Measurements from ENCODE around the gene ANKRD30A.

DNA sequence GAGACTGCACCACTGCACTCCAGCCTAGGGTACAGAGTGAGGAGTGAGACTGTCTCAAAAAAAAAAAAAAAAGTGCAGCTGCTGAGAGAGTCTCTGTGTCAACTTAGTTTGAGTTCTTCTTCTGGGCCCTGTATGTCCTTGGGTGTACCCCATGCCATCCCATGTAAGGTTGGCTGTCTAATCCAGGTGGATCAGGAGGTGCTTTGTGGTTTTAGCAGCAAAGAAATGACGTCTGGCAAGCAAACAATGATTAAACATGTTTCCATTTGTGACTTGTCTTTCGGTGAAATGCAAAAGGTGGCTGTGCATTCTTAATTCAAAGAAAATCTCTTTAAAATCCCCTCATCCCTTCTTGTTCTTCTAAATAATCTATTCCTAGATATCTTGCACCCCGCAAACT is 255.9 kb downstream of the ANKRD30A start:
- TF ChIP-seq, protein P1, sequence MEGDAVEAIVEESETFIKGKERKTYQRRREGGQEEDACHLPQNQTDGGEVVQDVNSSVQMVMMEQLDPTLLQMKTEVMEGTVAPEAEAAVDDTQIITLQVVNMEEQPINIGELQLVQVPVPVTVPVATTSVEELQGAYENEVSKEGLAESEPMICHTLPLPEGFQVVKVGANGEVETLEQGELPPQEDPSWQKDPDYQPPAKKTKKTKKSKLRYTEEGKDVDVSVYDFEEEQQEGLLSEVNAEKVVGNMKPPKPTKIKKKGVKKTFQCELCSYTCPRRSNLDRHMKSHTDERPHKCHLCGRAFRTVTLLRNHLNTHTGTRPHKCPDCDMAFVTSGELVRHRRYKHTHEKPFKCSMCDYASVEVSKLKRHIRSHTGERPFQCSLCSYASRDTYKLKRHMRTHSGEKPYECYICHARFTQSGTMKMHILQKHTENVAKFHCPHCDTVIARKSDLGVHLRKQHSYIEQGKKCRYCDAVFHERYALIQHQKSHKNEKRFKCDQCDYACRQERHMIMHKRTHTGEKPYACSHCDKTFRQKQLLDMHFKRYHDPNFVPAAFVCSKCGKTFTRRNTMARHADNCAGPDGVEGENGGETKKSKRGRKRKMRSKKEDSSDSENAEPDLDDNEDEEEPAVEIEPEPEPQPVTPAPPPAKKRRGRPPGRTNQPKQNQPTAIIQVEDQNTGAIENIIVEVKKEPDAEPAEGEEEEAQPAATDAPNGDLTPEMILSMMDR (IDR thresholded peaks at IDR 0.05), result no peak
- TF ChIP-seq POLR2A (IDR thresholded peaks at IDR 0.05), result no peak
- TF ChIP-seq POLR2AphosphoS5 (IDR thresholded peaks at IDR 0.05; ENCODE audit: insufficient read depth in 1 of 2, low read depth in 1 of 2), result no peak

Data from vagina (tissue), 2 donors.